Spleen (tissue), 11 donors: ENCODE data around the gene TBXAS1. TPM values are rescaled to one million over a fixed set of nuclear protein-coding genes. Genes with fewer than 3 reads are reported as not detected.

Experiments used
- DNase-seq: peaks from one replicate; pipeline ENCODE4 v3.0.0-alpha.2; 2020
- H3K27ac ChIP-seq, 8 donors: fragments of 200-600 bp; sonication (generic) in 7 of 8; 1 replicate in 4 of 8; 2 replicates in 4 of 8; pipeline versions ENCODE4 v1.5.0 to v1.8.0; 2016 to 2021; ENCODE audit warnings: inconsistent platforms in 4 of 8, mild to moderate bottlenecking in 4 of 8, moderate library complexity in 1 of 8
- H3K27me3 ChIP-seq, 7 donors: fragments of 200-600 bp; sonication (generic) in 6 of 7; replicated peaks in 1 of 7; 1 replicate in 4 of 7; 2 replicates in 3 of 7; pipeline versions ENCODE4 v1.5.0 to v1.8.0; 2016 to 2021; ENCODE audit warnings: inconsistent platforms in 3 of 7, mild to moderate bottlenecking in 1 of 7
- H3K36me3 ChIP-seq, 6 donors: fragments of 200-600 bp; sonication (generic) in 5 of 6; 1 replicate in 4 of 6; 2 replicates in 2 of 6; pipeline versions ENCODE4 v1.5.0 to v1.8.0; 2016 to 2021; ENCODE audit warnings: inconsistent platforms in 2 of 6
- H3K4me1 ChIP-seq, 6 donors: fragments of 200-600 bp; sonication (generic) in 5 of 6; 1 replicate in 3 of 6; 2 replicates in 3 of 6; pipeline versions ENCODE4 v1.5.0 to v1.8.0; 2016 to 2021; ENCODE audit warnings: inconsistent platforms in 3 of 6
- H3K4me3 ChIP-seq, 8 donors: fragments of 200-600 bp; sonication (generic) in 7 of 8; 1 replicate in 4 of 8; 2 replicates in 4 of 8; pipeline versions ENCODE4 v1.5.0 to v1.8.0; 2016 to 2021; ENCODE audit warnings: inconsistent platforms in 4 of 8, mild to moderate bottlenecking in 4 of 8, moderate library complexity in 2 of 8
- H3K9me3 ChIP-seq, 8 donors: fragments of 200-600 bp; sonication (generic) in 7 of 8; 1 replicate in 4 of 8; 2 replicates in 4 of 8; pipeline versions ENCODE4 v1.5.0 to v1.8.0; 2016 to 2021; ENCODE audit warnings: inconsistent platforms in 4 of 8
- POLR2A ChIP-seq, 3 donors: fragments of 450-650 bp; IDR thresholded peaks; one replicate each; pipeline ENCODE4 v1.5.1; 2017; ENCODE audit warnings: antibody characterized with exemption in 3 of 3, mild to moderate bottlenecking in 1 of 3
- POLR2AphosphoS5 ChIP-seq, 3 donors: sonication (generic); formaldehyde crosslinking; IDR thresholded peaks; one replicate each; pipeline ENCODE4 v1.5.1; 2017; ENCODE audit warnings: antibody characterized with exemption in 3 of 3
- WGBS, 5 donors: extraction: QIAGEN DNeasy Blood & Tissue Kit in 3 of 5; methylation state at CpG; one replicate each; pipeline versions ENCODE4 v1.1.5 to v1.1.7; 2013 to 2018; 5-methylcytosine and 5-hydroxymethylcytosine counted together
- intact Hi-C: fragments of 100-400 bp; cut with DNase I; formaldehyde crosslinking; loops from one replicate; pipeline ENCODE4 v1.15.0; 2023; ENCODE audit warnings: low total_unique reads
- polyA plus RNA-seq, 3 donors: library from polyadenylated mRNA; stranded (reverse); fragments of 200-250 nt; gene quantifications; one replicate each; pipeline ENCODE4 v1.2.1, GENCODE V29; 2013
- total RNA-seq, 7 donors: library from RNA; depleted of rRNA in 3 of 7; stranded (reverse); fragments of >200 nt in 3 of 7; fragmentation: NEBNext Ultra II Directional in 4 of 7; extraction: Animal tissue kit (Norgen Biotek cat#: 25700) in 4 of 7; gene quantifications; one replicate each; pipeline versions ENCODE4 v1.1.0 to v1.2.1, GENCODE V29; 2016 to 2021
- TF ChIP-seq, protein P1 (sequence below), 11 experiments: fragments of 200-600 bp in 7 of 11; fragments of 450-650 bp in 4 of 11; sonication (generic) in 4 of 11; IDR thresholded peaks in 8 of 11; conservative IDR thresholded peaks in 3 of 11; 1 replicate in 7 of 11; 2 replicates in 4 of 11; pipeline versions ENCODE4 v1.4.0 to v1.8.0; 2016 to 2021; ENCODE audit warnings: antibody characterized with exemption in 11 of 11, inconsistent platforms in 4 of 11, mild to moderate bottlenecking in 1 of 11
- donor health status: healthy with polysubstance abuse.
- donor health status: DM: no; HTN: no; CAD: no; lungs with moderate emphysema.
- donor health status: DM: no; HTN: no; CAD: no.
- donor health status: Bipolar disorder and iron deficiency.
- donor health status: healthy.
- donor health status: DM: no; HTN: no; CAD: no.
- donor health status: DM: yes; HTN: yes; CAD: no.

Gene TBXAS1
- total and polyA plus RNA-seq, 10 donors = 19.8 to 287 (median 147) TPM

DNA sequence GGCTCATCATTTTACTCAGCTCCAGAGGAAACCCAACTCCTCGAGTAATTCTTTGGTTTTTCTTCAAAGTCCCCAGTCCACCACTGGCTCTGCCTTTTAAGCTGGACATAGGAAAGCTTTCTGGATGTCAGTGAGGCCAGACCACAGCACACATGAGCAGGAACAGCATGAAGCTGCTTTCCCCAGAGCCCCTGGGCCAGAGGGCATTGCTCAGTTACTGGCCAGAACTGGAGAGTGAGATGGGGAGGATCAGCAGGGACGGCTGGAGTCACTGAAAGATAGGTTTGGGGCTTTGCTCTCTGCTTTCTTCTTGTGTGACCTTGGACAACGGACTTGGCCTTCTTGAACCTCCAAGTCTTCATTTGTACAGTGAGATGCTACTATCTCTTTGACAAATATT, 190.5 kb downstream of the TBXAS1 start:
- TF ChIP-seq POLR2AphosphoS5 (IDR thresholded peaks at IDR 0.05) (no peak), POLR2A (IDR thresholded peaks at IDR 0.05) (no peak)
- TF ChIP-seq, protein P1, sequence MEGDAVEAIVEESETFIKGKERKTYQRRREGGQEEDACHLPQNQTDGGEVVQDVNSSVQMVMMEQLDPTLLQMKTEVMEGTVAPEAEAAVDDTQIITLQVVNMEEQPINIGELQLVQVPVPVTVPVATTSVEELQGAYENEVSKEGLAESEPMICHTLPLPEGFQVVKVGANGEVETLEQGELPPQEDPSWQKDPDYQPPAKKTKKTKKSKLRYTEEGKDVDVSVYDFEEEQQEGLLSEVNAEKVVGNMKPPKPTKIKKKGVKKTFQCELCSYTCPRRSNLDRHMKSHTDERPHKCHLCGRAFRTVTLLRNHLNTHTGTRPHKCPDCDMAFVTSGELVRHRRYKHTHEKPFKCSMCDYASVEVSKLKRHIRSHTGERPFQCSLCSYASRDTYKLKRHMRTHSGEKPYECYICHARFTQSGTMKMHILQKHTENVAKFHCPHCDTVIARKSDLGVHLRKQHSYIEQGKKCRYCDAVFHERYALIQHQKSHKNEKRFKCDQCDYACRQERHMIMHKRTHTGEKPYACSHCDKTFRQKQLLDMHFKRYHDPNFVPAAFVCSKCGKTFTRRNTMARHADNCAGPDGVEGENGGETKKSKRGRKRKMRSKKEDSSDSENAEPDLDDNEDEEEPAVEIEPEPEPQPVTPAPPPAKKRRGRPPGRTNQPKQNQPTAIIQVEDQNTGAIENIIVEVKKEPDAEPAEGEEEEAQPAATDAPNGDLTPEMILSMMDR (IDR thresholded peaks at IDR 0.05 in 8 of 11, conservative IDR thresholded peaks at IDR 0.05 in 3 of 11) = no peak
- DNase-seq = no peak
- 73 to 86% (median 79%) methylated on average over 3 of the region's 3 CpGs for WGBS, 5 donors
- Histone ChIP-seq H3K36me3 (peaks cover 3 to 88% (median 23%) of the 10 kb centered on the region in 6 donors), H3K4me1 (no peaks in the 10 kb centered on the region), H3K4me3 (no peak overlapping the region), H3K27ac (no peak overlapping the region), H3K9me3 (no peaks in the 10 kb centered on the region), H3K27me3 (no peaks in the 10 kb centered on the region)
- intact Hi-C loops = no loop called here

DNA sequence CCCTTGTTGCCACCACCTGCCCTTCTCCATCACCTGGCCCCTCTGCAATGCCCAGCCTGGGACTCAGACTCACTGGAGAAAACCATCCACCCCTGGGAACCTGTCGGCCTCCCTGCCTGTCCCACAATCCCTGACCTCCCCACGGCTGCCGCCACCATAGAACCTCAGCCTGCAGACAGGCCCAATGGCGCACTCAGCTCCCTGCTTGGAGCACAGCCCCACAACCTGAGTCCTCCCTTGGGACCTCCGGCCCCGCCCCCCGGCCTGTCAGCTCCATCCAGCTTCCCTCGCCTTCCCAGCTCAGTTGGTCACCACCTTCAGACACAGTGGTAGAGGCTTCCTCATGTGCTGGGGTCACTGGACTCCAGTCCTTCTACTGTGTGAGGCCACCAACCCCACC, 192.5 kb downstream of the TBXAS1 start:
- 91 to 100% (median 98%) methylated on average over 8 of the region's 8 CpGs for WGBS, 5 donors
- no peaks in the 10 kb centered on the region for H3K9me3 ChIP-seq
- H3K4me1 ChIP-seq = no peaks in the 10 kb centered on the region
- H3K4me3 ChIP-seq = no peak overlapping the region
- no peaks in the 10 kb centered on the region for H3K27me3 ChIP-seq
- TF ChIP-seq POLR2A (IDR thresholded peaks at IDR 0.05) (no peak), POLR2AphosphoS5 (IDR thresholded peaks at IDR 0.05) (peak in 1 of 3 donors; percentile 68)
- TF ChIP-seq, protein P1 (IDR thresholded peaks at IDR 0.05 in 8 of 11, conservative IDR thresholded peaks at IDR 0.05 in 3 of 11) = no peak
- intact Hi-C loops = no loop called here
- H3K36me3 ChIP-seq = peaks cover 3 to 90% (median 39%) of the 10 kb centered on the region in 6 donors
- no peak overlapping the region for H3K27ac ChIP-seq
- DNase-seq = no peak

DNA sequence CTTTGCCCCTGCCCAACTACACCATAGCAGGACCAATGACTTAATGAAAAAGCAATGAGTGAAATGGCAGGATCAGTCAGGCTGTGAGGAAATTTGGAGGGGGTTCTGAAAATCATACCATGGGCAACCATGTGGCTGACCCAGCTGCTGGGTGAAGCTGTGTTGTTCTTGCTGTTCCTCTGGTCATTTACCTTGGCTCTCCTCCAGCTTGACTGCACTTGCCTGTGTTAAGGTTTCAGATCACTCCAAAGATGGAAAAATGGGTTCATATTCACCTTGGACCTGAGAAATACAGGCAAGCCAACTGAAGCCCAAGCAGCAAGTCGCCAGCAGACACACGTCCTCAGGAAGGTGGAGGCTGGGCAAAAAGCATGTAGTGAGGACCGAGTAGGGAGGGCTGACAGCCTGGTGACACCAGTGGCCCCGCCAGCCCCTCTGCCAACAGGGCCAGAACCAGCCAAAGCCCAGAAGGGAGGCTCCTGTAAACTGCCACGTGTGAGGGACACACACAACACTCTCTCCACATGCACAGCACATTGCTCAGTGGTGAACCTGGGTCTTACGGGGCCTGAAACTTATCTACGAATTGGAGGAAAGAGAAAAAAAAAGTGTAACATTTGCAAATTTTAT, 193.6 kb downstream of the TBXAS1 start:
- TF ChIP-seq, protein P1 (IDR thresholded peaks at IDR 0.05 in 8 of 11, conservative IDR thresholded peaks at IDR 0.05 in 3 of 11) = no peak
- TF ChIP-seq POLR2AphosphoS5 (IDR thresholded peaks at IDR 0.05) (peak in 2 of 3 donors; percentile 31 to 65), POLR2A (IDR thresholded peaks at IDR 0.05) (no peak)
- Histone ChIP-seq H3K36me3 (peaks cover 3 to 90% (median 50%) of the 10 kb centered on the region in 6 donors), H3K4me1 (no peaks in the 10 kb centered on the region), H3K27ac (no peak overlapping the region), H3K9me3 (no peaks in the 10 kb centered on the region), H3K27me3 (no peaks in the 10 kb centered on the region), H3K4me3 (no peak overlapping the region)
- DNase-seq = no peak
- 86 to 92% (median 89%) methylated on average over 7 of the region's 7 CpGs for WGBS, 5 donors
- intact Hi-C loops = no loop called here

DNA sequence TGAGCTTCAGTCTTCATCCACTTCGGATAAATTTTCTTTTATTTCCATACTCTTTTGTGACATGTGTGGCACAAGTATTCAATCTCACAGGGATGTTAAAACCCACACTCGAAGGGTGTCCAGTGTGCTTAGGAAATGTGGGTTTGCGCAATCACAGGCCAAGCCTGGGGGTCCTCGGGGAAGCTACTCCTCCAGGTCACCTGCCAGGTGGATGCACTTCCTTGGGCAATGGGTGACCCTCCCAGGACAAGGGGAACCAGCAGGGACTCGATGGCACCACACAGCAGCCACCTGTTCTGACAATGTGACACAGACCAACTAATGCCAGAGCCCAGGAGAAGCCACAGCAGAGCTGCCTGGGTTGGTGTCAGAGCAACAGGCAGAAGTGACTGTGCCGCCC, 194.7 kb downstream of the TBXAS1 start:
- no peaks in the 10 kb centered on the region for H3K9me3 ChIP-seq
- H3K4me3 ChIP-seq = no peak overlapping the region
- H3K27ac ChIP-seq = no peak overlapping the region
- no peaks in the 10 kb centered on the region for H3K27me3 ChIP-seq
- no peaks in the 10 kb centered on the region for H3K4me1 ChIP-seq
- no peak for DNase-seq
- TF ChIP-seq POLR2A (IDR thresholded peaks at IDR 0.05) (no peak), POLR2AphosphoS5 (IDR thresholded peaks at IDR 0.05) (peak in 2 of 3 donors; percentile 42 to 52)
- TF ChIP-seq, protein P1 (IDR thresholded peaks at IDR 0.05 in 8 of 11, conservative IDR thresholded peaks at IDR 0.05 in 3 of 11) = no peak
- WGBS, 5 donors = 77 to 88% (median 83%) methylated on average over 6 of the region's 6 CpGs
- peaks cover 3 to 90% (median 56%) of the 10 kb centered on the region in 6 donors for H3K36me3 ChIP-seq
- intact Hi-C loops = no loop called here
